ENCODE data around the gene DLGAP1.
A peak's percentile ranks its signal among the peaks of the same experiment; 100 is the strongest.

DNA sequence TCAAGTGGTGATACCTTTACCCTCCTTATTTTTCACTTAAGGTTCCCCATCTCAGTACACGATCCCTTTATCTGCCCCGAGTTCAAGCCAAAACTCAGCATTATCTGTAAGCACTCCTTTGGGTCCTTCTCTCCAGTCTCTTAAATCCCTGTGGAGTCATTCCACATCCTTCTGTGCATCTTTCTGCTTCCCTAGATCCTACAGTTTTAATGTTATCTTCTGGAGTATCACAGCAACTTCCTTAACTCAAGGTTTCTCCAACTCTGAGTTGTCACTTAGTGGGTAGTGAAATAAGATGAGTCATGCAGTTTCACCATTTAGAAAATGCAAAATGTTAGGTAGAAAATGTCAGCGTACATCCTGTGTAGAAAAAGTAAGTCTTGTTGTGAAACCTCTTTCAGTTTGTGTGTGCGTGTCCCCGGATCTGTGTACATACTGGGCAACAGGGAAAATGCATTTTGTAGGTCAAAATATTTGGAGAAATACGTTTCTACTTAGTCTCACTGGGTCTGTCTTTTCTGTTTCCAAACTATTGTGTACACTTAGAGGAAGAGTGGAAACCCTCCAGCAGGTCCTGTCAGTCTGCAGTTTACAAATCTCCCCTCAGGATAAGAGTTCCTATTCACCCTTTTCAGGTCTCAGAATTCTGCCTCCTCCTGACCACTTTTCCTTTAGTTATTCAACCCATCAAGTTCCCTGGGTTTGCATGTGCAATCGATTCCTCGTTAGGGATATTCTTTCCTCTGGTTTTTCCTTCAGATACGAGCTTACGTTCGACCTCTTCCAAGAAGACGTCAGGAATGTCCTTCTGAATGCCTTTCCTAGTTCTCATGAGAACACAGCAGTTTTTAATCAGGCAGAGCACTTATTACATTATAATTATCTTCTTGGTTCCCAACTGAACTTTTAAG lies 850.4 kb downstream of the DLGAP1 start:
- TF ChIP-seq CTCF (IDR thresholded peaks at IDR 0.05 in 8 of 11, conservative IDR thresholded peaks at IDR 0.05 in 3 of 11) (peak in 2 of 11 experiments; percentile 7 to 8), POLR2A (IDR thresholded peaks at IDR 0.05) (no peak)

Measured in spleen (tissue), 7 donors.